Skeletal muscle tissue (tissue), 4 donors: ENCODE data around the gene SPIB. TPM values are rescaled to one million over a fixed set of nuclear protein-coding genes. Genes with fewer than 3 reads are reported as not detected.

Experiments used
- H3K27ac ChIP-seq: one replicate; pipeline ENCODE4 v1.7.0; 2013; ENCODE audit warnings: mild to moderate bottlenecking, low read depth, low read length, inconsistent platforms
- H3K27me3 ChIP-seq, 3 donors: one replicate each; pipeline ENCODE4 v1.7.0; 2013; ENCODE audit warnings: low read length in 3 of 3; ENCODE audit not compliant: control insufficient read depth in 3 of 3, insufficient read depth in 3 of 3
- H3K36me3 ChIP-seq, 3 donors: one replicate each; pipeline ENCODE4 v1.7.0; 2013; ENCODE audit warnings: low read length in 3 of 3; ENCODE audit not compliant: control insufficient read depth in 3 of 3, insufficient read depth in 3 of 3
- H3K4me1 ChIP-seq, 3 donors: one replicate each; pipeline ENCODE4 v1.7.0; 2013; ENCODE audit warnings: low read length in 3 of 3, mild to moderate bottlenecking in 3 of 3; ENCODE audit not compliant: control insufficient read depth in 3 of 3, insufficient read depth in 3 of 3
- H3K4me3 ChIP-seq, 3 donors: one replicate each; pipeline ENCODE4 v1.7.0; 2013; ENCODE audit warnings: low read length in 3 of 3
- H3K9ac ChIP-seq, 3 donors: one replicate each; pipeline ENCODE4 v1.7.0; 2013; ENCODE audit warnings: low read length in 3 of 3, mild to moderate bottlenecking in 3 of 3, moderate library complexity in 2 of 3, low read depth in 1 of 3
- H3K9me3 ChIP-seq, 3 donors: one replicate each; pipeline ENCODE4 v1.7.0; 2013; ENCODE audit warnings: low read length in 3 of 3; ENCODE audit not compliant: control insufficient read depth in 3 of 3
- total RNA-seq: library from RNA; depleted of rRNA; stranded (reverse); fragments of >200 nt; gene quantifications from one replicate; pipeline ENCODE4 v1.2.3, GENCODE V29; 2014
- donor health status: Osteomylitis.

The SPIB gene
- total RNA-seq = under 0.01 TPM

DNA sequence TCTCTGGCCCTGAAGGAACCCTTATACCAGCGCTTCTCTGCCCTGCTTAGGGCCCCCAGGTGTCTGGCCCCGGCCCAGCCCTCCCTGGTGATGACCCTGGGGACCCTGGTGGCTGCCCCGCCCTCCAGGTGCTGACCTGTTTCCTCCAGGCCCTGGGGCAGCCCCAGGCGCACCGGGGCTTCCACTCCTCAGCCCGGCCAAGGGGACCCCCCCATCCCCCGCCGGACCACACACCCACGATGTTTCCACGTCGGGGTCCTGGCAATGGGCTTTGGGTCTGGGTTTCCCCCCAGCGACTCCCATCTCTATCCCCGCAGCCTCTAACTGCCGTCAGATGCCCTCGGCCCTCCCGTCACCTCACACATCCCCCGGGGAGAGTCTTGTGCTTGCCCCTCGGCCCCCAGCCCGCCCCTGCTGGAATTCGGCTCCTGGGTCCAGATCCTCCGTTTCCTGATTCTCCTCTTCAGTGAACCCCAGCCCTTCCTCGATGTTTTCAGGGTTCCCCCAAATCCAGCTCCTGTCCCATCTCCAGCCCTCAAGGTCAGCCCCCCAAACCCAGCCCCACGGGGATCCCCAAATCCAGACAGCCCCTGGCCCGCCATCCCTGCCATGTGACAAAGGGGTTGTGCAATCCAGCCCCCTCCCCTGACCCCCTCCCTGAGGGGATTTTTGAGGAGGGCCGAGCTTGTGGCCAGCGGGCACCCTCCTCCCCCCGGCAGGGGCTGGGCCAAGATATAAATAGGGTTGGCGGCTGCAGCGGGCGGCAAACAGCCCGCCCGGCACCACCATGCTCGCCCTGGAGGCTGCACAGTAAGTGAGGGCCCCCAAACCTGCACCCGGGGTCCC is at the start of gene SPIB:
TSS of gene SPIB (plus strand) at position 763 of the 846 bp plus-strand sequence. CDS start at position 788, 25 bp downstream.
- peak within 1 kb of the TSS in 2 of 3 donors; percentile 32 to 57 for H3K9ac ChIP-seq
- H3K27me3 ChIP-seq = peaks cover 0 to 29% (median 13%) of the 10 kb centered on the region in 3 donors
- peak within 1 kb of the TSS in 2 of 3 donors; percentile 1 to 41 for H3K4me3 ChIP-seq

DNA sequence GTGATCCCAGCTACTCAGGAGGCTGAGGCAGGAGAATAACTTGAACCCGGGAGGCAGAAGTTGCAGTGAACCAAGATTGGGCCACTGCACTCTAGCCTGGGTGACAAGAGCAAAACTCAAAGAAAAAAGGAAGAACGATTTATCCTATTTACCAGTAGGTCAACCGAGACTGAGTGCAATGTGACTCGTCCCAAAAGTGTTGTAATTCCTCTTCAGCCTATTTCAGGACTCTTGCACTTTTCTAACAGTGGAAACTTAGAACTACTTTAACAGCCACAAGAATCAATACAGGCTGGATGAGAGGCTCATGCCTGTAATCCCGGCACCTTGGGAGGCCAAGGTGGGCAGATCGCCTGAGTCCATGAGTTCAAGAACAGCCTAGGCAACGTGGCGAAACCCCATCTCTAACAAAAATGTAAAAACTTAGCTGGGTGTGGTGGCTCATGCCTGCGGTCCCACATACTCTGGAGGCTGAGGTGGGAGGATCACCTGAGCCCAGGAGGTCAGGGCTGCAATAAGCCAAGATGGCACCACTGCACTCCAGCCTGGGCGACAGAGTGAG is 46.7 kb upstream of the SPIB start:
- Histone ChIP-seq H3K9me3 (no peaks in the 10 kb centered on the region), H3K36me3 (no peaks in the 10 kb centered on the region), H3K27ac (no peak overlapping the region), H3K27me3 (no peaks in the 10 kb centered on the region), H3K4me1 (peaks cover 7 to 25% (median 11%) of the 10 kb centered on the region in 3 donors), H3K9ac (no peak overlapping the region), H3K4me3 (no peak overlapping the region)

More for the DNA sequence above, at the start of gene SPIB:
- Histone ChIP-seq H3K4me1 (peaks cover 9 to 12% (median 11%) of the 10 kb centered on the region in 3 donors), H3K36me3 (no peaks in the 10 kb centered on the region), H3K9me3 (no peaks in the 10 kb centered on the region), H3K27ac (no peak within 1 kb of the TSS)

DNA sequence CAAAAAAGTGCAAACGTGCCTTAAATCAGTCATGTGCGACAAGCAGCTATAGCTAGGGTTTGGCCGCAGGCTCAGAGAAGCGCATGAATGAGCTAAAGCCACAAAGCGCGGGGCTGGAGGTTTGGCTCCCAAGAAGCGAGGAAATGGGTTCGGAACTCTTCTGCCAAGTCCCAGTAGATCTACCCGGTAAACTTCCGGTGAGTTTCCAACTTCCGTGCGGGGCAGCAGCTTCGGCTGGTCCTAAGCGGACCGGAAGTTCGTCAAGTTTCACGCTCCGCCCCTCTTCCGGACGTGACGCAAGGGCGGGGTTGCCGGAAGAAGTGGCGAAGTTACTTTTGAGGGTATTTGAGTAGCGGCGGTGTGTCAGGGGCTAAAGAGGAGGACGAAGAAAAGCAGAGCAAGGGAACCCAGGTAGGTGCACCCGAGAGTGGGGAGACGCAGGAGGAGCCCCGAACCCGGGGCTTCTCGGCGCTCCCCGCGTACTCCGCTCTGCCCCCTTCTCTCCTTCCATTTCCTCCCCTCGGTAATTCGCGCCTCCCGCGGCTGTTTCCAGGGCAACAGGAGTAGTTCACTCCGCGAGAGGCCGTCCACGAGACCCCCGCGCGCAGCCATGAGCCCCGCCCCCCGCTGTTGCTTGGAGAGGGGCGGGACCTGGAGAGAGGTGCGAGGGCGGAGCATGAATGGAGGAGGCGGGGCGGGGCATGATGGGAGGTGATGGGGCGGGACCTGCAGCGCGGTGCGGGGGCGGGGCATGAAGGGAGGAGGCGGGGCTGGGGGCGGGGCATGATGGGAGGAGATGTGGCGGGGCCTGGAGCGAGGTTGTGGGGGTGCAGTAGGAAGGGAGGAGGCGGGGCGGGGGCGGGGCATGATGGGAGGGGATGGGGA is 42.3 kb upstream of the SPIB start, which contains the start of gene NR1H2:
TSS of gene NR1H2 (plus strand) at position 292 of the 885 bp plus-strand sequence. CDS start 1,149 bp downstream, outside the sequence.
- H3K9ac ChIP-seq = peak within 1 kb of the TSS; percentile 92 to 96 (median 93)
- H3K4me3 ChIP-seq = peak within 1 kb of the TSS; percentile 83 to 90 (median 86)
- no peaks in the 10 kb centered on the region for H3K9me3 ChIP-seq
- H3K36me3 ChIP-seq = peaks cover 37 to 39% (median 37%) of the 10 kb centered on the region in 3 donors
- peaks cover 4 to 11% (median 4%) of the 10 kb centered on the region in 3 donors for H3K4me1 ChIP-seq
- peak within 1 kb of the TSS; percentile 99 for H3K27ac ChIP-seq
- no peaks in the 10 kb centered on the region for H3K27me3 ChIP-seq

DNA sequence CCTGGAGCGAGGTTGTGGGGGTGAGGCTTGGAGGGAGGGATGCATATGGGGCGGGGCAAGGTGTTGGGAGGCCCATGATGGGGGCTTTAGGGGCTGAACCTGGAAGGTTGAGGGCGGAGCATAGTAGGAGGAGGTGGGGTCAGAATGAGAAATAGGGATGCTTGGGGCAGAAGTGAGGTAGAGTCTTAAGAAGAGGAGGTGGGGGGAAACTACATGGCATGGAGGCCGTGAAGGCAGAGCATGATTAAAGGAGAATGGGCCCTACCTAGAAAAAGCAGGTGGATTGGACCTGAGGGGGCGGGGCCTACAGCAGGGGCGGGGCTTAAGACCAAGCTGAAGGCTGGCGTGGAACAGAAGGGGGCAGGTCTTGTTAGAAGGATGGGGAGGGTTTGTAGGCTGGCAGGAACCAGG is 41.7 kb upstream of the SPIB start:
- Histone ChIP-seq H3K9ac (no peak overlapping the region), H3K36me3 (peaks cover 40 to 44% (median 43%) of the 10 kb centered on the region in 3 donors), H3K27me3 (no peaks in the 10 kb centered on the region), H3K9me3 (no peaks in the 10 kb centered on the region), H3K27ac (no peak overlapping the region), H3K4me3 (no peak overlapping the region), H3K4me1 (peaks cover 4 to 11% (median 4%) of the 10 kb centered on the region in 3 donors)

DNA sequence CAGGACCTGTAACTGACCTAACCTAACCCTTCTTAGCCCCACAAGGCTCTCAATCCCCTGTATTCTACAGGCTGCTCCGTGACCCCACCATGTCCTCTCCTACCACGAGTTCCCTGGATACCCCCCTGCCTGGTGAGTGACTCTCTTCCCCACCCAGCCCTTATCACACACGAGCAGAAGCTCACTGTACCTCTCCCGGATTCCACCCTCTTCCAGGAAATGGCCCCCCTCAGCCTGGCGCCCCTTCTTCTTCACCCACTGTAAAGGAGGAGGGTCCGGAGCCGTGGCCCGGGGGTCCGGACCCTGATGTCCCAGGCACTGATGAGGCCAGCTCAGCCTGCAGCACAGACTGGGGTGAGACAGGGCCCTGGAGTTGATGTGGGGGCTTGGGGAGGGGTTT is 41.2 kb upstream of the SPIB start:
- H3K27ac ChIP-seq = no peak overlapping the region
- no peak overlapping the region for H3K9ac ChIP-seq
- H3K27me3 ChIP-seq = no peaks in the 10 kb centered on the region
- no peak overlapping the region for H3K4me3 ChIP-seq
- H3K9me3 ChIP-seq = no peaks in the 10 kb centered on the region
- H3K4me1 ChIP-seq = peaks cover 4 to 10% (median 4%) of the 10 kb centered on the region in 3 donors
- peaks cover 40 to 48% (median 46%) of the 10 kb centered on the region in 3 donors for H3K36me3 ChIP-seq

DNA sequence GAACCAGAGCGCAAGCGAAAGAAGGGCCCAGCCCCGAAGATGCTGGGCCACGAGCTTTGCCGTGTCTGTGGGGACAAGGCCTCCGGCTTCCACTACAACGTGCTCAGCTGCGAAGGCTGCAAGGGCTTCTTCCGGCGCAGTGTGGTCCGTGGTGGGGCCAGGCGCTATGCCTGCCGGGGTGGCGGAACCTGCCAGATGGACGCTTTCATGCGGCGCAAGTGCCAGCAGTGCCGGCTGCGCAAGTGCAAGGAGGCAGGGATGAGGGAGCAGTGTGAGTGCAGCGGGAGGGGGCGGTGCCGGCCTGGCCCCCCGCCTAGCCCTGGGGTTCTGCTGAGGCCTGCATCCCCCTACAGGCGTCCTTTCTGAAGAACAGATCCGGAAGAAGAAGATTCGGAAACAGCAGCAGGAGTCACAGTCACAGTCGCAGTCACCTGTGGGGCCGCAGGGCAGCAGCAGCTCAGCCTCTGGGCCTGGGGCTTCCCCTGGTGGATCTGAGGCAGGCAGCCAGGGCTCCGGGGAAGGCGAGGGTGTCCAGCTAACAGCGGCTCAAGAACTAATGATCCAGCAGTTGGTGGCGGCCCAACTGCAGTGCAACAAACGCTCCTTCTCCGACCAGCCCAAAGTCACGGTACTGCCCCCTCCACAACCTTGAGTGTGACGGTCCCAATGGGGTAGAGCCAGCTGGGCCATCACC is 40.4 kb upstream of the SPIB start:
- Histone ChIP-seq H3K9ac (no peak overlapping the region), H3K4me1 (peaks cover 0 to 5% (median 4%) of the 10 kb centered on the region in 3 donors), H3K4me3 (no peak overlapping the region), H3K27me3 (no peaks in the 10 kb centered on the region), H3K9me3 (no peaks in the 10 kb centered on the region), H3K27ac (no peak overlapping the region), H3K36me3 (peaks cover 40 to 49% (median 48%) of the 10 kb centered on the region in 3 donors)

DNA sequence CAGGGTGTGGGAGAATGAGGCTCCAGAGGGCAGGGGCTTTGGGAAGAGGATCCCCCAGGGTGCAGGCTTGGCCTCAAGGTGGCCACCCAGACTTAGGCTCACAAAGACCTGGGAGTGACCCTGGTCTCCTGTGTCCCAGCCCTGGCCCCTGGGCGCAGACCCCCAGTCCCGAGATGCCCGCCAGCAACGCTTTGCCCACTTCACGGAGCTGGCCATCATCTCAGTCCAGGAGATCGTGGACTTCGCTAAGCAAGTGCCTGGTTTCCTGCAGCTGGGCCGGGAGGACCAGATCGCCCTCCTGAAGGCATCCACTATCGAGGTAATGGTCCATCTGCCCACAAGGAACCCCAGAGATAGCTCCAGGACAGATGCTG is 39.9 kb upstream of the SPIB start:
- Histone ChIP-seq H3K9me3 (no peaks in the 10 kb centered on the region), H3K4me1 (peaks cover 5 to 9% (median 8%) of the 10 kb centered on the region in 3 donors), H3K4me3 (no peak overlapping the region), H3K36me3 (peaks cover 40 to 49% (median 48%) of the 10 kb centered on the region in 3 donors), H3K9ac (no peak overlapping the region), H3K27ac (no peak overlapping the region), H3K27me3 (no peaks in the 10 kb centered on the region)

DNA sequence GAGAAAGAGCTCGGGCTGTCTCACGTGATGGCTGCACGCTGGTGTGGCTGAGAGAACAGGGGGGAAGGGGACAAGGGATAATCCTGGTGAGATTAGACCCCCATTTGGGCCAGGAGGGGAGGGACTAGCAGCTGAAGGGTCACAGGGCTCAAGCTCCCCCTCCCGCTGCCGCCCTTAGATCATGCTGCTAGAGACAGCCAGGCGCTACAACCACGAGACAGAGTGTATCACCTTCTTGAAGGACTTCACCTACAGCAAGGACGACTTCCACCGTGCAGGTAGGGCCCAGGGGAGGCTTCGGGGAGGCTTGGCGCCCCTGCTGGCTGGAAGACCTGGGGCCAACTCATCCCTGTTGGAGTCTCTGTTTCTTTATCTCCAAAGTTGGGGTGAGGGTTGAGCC is 39.1 kb upstream of the SPIB start:
- no peaks in the 10 kb centered on the region for H3K27me3 ChIP-seq
- no peak overlapping the region for H3K9ac ChIP-seq
- no peak overlapping the region for H3K27ac ChIP-seq
- H3K4me1 ChIP-seq = peaks cover 9 to 14% (median 10%) of the 10 kb centered on the region in 3 donors
- H3K36me3 ChIP-seq = peaks cover 40 to 49% (median 48%) of the 10 kb centered on the region in 3 donors
- no peaks in the 10 kb centered on the region for H3K9me3 ChIP-seq
- no peak overlapping the region for H3K4me3 ChIP-seq

DNA sequence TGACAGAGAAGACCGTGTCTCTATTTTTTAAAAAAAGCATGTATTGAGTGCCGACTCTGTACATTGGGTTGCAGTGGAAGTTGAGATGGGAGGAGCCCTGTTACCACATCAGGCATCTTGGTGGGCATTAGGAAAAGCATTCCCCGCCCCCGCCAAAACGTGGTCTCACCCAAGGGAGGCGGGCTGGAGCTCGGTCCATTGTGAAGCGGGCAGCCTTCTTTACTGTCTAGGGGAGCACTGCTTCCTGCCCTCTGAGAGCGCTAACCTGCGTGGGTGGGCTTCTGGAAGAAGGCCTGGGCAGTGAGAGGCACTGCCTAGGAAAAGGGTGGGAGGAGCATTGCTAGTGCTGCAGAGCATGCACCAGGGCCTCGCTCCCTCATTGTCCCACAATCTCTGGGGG is 38.6 kb upstream of the SPIB start:
- no peaks in the 10 kb centered on the region for H3K9me3 ChIP-seq
- H3K27ac ChIP-seq = no peak overlapping the region
- no peak overlapping the region for H3K4me3 ChIP-seq
- peak overlapping the region in 1 of 3 donors; percentile 8 for H3K9ac ChIP-seq
- H3K27me3 ChIP-seq = no peaks in the 10 kb centered on the region
- peaks cover 14 to 19% (median 15%) of the 10 kb centered on the region in 3 donors for H3K4me1 ChIP-seq
- peaks cover 40 to 49% (median 48%) of the 10 kb centered on the region in 3 donors for H3K36me3 ChIP-seq
